GM23338 (cell line): ENCODE results near the gene SLC22A5. TPM values are rescaled to one million over a fixed set of nuclear protein-coding genes. Genes with fewer than 3 reads are reported as not detected.

Experiments
- ATAC-seq: fragments of 200-7000 bp; cut with Tn5 transposase; 3 replicates; pipeline ENCODE4 v1.9.1; 2020
- DNase-seq: peaks from one replicate; pipeline ENCODE4 v3.0.0-alpha.2; 2015; ENCODE audit warnings: low spot score
- H2AFZ ChIP-seq: fragments of 200-600 bp; sonication (generic); 2 replicates; pipeline ENCODE4 v1.8.0; 2016; ENCODE audit warnings: antibody characterized with exemption, mild to moderate bottlenecking, moderate library complexity
- H3F3A ChIP-seq: fragments of 200-600 bp; sonication (generic); replicated peaks from 2 replicates; pipeline ENCODE4 v1.8.0; 2017; ENCODE audit warnings: antibody characterized with exemption, mixed run types, low read depth
- H3K27ac ChIP-seq: fragments of 200-600 bp; sonication (generic); 2 replicates; pipeline ENCODE4 v1.6.1; 2016; ENCODE audit warnings: low read depth
- H3K27me3 ChIP-seq: fragments of 200-600 bp; sonication (generic); 2 replicates; pipeline ENCODE4 v1.8.0; 2016; ENCODE audit warnings: mild to moderate bottlenecking, mixed run types, moderate library complexity; ENCODE audit not compliant: insufficient read depth
- H3K36me3 ChIP-seq: fragments of 200-600 bp; sonication (generic); 2 replicates; pipeline ENCODE4 v1.8.0; 2016; ENCODE audit warnings: mild to moderate bottlenecking; ENCODE audit not compliant: insufficient read depth
- H3K4me1 ChIP-seq: fragments of 200-600 bp; sonication (generic); 2 replicates; pipeline ENCODE4 v1.8.0; 2016; ENCODE audit warnings: mild to moderate bottlenecking, moderate library complexity; ENCODE audit not compliant: insufficient read depth
- H3K4me2 ChIP-seq: fragments of 200-600 bp; sonication (generic); 2 replicates; pipeline ENCODE4 v1.7.1; 2017; ENCODE audit warnings: mixed run types
- H3K4me3 ChIP-seq: fragments of 200-600 bp; sonication (generic); 2 replicates; pipeline ENCODE4 v1.6.1; 2016; ENCODE audit warnings: mixed run types
- H3K79me2 ChIP-seq: fragments of 200-600 bp; sonication (generic); replicated peaks from 2 replicates; pipeline ENCODE4 v1.8.0; 2017; ENCODE audit warnings: mild to moderate bottlenecking; ENCODE audit not compliant: insufficient read depth
- H3K9me2 ChIP-seq: fragments of 200-600 bp; sonication (generic); 2 replicates; pipeline ENCODE4 v1.8.0; 2017; ENCODE audit not compliant: insufficient read depth
- H4K20me1 ChIP-seq: fragments of 200-600 bp; sonication (generic); replicated peaks from 2 replicates; pipeline ENCODE4 v1.8.0; 2017; ENCODE audit warnings: mild to moderate bottlenecking; ENCODE audit not compliant: insufficient read depth
- H3K27ac Mint-ChIP-seq: 2 replicates; pipeline ENCODE4 v1.8.0; 2020; ENCODE audit warnings: inconsistent platforms, mild to moderate bottlenecking, moderate library complexity, mixed read lengths
- H3K27me3 Mint-ChIP-seq: 3 replicates; pipeline ENCODE4 v1.8.0; 2022; ENCODE audit warnings: low read depth, mild to moderate bottlenecking, moderate library complexity, mixed read lengths, inconsistent platforms; ENCODE audit not compliant: insufficient read depth, poor library complexity
- H3K36me3 Mint-ChIP-seq: 3 replicates; pipeline ENCODE4 v1.8.0; 2021; ENCODE audit warnings: low read depth, mild to moderate bottlenecking, inconsistent platforms, moderate library complexity, mixed read lengths
- H3K4me1 Mint-ChIP-seq: 3 replicates; pipeline ENCODE4 v1.8.0; 2020; ENCODE audit warnings: mild to moderate bottlenecking, inconsistent platforms, mixed read lengths
- H3K4me3 Mint-ChIP-seq: 3 replicates; pipeline ENCODE4 v1.8.0; 2021; ENCODE audit warnings: moderate library complexity, mild to moderate bottlenecking, inconsistent platforms, mixed read lengths
- H3K9me3 Mint-ChIP-seq: 3 replicates; pipeline ENCODE4 v1.8.0; 2020; ENCODE audit warnings: moderate library complexity, mild to moderate bottlenecking, inconsistent platforms, mixed read lengths
- CREB1 ChIP-seq: fragments of 250-450 bp; sonication (Bioruptor Pico); IDR thresholded peaks from 2 replicates; pipeline ENCODE4 v1.5.0; 2020; ENCODE audit warnings: low read depth, mild to moderate bottlenecking, moderate library complexity
- EZH2 ChIP-seq: fragments of 200-600 bp; sonication (generic); IDR thresholded peaks from one replicate; pipeline ENCODE4 v1.8.0; 2017; ENCODE audit warnings: antibody characterized with exemption, mild to moderate bottlenecking, low read depth; ENCODE audit not compliant: unreplicated experiment
- EZH2phosphoT487 ChIP-seq: fragments of 200-600 bp; sonication (generic); IDR thresholded peaks from one replicate; pipeline ENCODE4 v1.8.1; 2018; ENCODE audit warnings: antibody characterized with exemption; ENCODE audit not compliant: unreplicated experiment
- NANOG ChIP-seq: IDR thresholded peaks from 2 replicates; pipeline ENCODE4 v1.6.1; 2016; ENCODE audit warnings: antibody characterized with exemption, borderline replicate concordance
- ZNF114 ChIP-seq: fragments of 250-450 bp; sonication (Bioruptor Pico); IDR thresholded peaks from 2 replicates; pipeline ENCODE4 v1.5.0; 2020; ENCODE audit warnings: mild to moderate bottlenecking, moderate library complexity
- ZNF331 ChIP-seq: fragments of 250-450 bp; sonication (Bioruptor Pico); IDR thresholded peaks from 2 replicates; pipeline ENCODE4 v1.5.0; 2020; ENCODE audit warnings: low read depth, mild to moderate bottlenecking, moderate library complexity
- polyA plus RNA-seq: library from polyadenylated mRNA; unstranded; fragments of >200 nt; fragmentation: Nextera tagmentation; extraction: Ambion mirVana; gene quantifications from 2 replicates; pipeline ENCODE4 v1.2.1, GENCODE V29; 2016
- total RNA-seq: library from RNA; depleted of rRNA; stranded (reverse); fragments of >200 nt; shearing (Covaris generic); gene quantifications from 2 replicates; pipeline ENCODE4 v1.2.3, GENCODE V29; 2014
- TF ChIP-seq, protein P1 (sequence below): IDR thresholded peaks from one replicate; pipeline ENCODE4 v1.6.1; 2018; ENCODE audit warnings: antibody characterized with exemption; ENCODE audit not compliant: unreplicated experiment
- TF ChIP-seq, protein P2 (sequence below): fragments of 250-450 bp; sonication (Bioruptor Pico); IDR thresholded peaks from 2 replicates; pipeline ENCODE4 v1.5.0; 2020; ENCODE audit warnings: mild to moderate bottlenecking, moderate library complexity
- TF ChIP-seq, protein P3 (sequence below): IDR thresholded peaks from 2 replicates; pipeline ENCODE4 v1.6.1; 2016; ENCODE audit warnings: antibody characterized with exemption

Gene SLC22A5
- total and polyA plus RNA-seq, 2 experiments from 2014 or later = 1.9 to 2.4 TPM

DNA sequence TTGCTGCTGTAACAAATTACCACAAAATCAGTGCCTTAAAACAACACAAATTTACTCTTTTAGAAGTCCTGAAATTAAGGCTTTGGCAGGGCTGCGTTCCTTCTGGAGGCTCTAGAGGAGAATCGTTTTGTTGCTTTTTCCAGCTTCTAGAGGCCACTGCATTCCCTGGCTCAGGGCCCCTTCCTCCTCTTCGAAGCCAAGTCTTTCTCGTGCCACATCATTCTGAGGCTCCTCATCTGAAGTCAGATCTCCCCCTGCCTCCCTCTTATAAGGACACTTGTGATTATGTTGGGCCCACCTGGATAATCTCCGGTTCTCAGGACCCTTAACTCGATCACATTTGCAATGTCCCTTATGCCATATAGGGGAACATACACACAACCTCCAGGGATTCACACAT lies 48.0 kb downstream of the SLC22A5 start:
- peaks cover 14% of the 10 kb centered on the region for H3K4me1 Mint-ChIP-seq
- DNase-seq (no peak), ATAC-seq (no peak)
- Histone ChIP-seq H3K4me1 (no peaks in the 10 kb centered on the region; the same call in 1 of the 2 replicates), H3K27ac (no peak overlapping the region), H3K9me2 (no peaks in the 10 kb centered on the region), H4K20me1 (no peaks in the 10 kb centered on the region), H3K4me3 (no peak overlapping the region), H3F3A (no peaks in the 10 kb centered on the region), H2AFZ (no peak overlapping the region), H3K36me3 (no peaks in the 10 kb centered on the region), H3K79me2 (no peaks in the 10 kb centered on the region), H3K4me2 (no peak overlapping the region), H3K27me3 (no peaks in the 10 kb centered on the region)
- H3K27me3 Mint-ChIP-seq = peaks cover 4% of the 10 kb centered on the region
- H3K27ac Mint-ChIP-seq = no peak overlapping the region
- H3K9me3 Mint-ChIP-seq = no peaks in the 10 kb centered on the region
- H3K36me3 Mint-ChIP-seq = no peaks in the 10 kb centered on the region
- no peak overlapping the region for H3K4me3 Mint-ChIP-seq
- TF ChIP-seq ZNF114 (CRISPR knock-in tag) (no peak), CREB1 (CRISPR knock-in tag) (no peak), ZNF331 (CRISPR knock-in tag) (no peak), EZH2 (no peak), EZH2phosphoT487 (no peak), NANOG (no peak)
- TF ChIP-seq, protein P1, sequence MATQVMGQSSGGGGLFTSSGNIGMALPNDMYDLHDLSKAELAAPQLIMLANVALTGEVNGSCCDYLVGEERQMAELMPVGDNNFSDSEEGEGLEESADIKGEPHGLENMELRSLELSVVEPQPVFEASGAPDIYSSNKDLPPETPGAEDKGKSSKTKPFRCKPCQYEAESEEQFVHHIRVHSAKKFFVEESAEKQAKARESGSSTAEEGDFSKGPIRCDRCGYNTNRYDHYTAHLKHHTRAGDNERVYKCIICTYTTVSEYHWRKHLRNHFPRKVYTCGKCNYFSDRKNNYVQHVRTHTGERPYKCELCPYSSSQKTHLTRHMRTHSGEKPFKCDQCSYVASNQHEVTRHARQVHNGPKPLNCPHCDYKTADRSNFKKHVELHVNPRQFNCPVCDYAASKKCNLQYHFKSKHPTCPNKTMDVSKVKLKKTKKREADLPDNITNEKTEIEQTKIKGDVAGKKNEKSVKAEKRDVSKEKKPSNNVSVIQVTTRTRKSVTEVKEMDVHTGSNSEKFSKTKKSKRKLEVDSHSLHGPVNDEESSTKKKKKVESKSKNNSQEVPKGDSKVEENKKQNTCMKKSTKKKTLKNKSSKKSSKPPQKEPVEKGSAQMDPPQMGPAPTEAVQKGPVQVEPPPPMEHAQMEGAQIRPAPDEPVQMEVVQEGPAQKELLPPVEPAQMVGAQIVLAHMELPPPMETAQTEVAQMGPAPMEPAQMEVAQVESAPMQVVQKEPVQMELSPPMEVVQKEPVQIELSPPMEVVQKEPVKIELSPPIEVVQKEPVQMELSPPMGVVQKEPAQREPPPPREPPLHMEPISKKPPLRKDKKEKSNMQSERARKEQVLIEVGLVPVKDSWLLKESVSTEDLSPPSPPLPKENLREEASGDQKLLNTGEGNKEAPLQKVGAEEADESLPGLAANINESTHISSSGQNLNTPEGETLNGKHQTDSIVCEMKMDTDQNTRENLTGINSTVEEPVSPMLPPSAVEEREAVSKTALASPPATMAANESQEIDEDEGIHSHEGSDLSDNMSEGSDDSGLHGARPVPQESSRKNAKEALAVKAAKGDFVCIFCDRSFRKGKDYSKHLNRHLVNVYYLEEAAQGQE = no peak
- TF ChIP-seq, protein P2, sequence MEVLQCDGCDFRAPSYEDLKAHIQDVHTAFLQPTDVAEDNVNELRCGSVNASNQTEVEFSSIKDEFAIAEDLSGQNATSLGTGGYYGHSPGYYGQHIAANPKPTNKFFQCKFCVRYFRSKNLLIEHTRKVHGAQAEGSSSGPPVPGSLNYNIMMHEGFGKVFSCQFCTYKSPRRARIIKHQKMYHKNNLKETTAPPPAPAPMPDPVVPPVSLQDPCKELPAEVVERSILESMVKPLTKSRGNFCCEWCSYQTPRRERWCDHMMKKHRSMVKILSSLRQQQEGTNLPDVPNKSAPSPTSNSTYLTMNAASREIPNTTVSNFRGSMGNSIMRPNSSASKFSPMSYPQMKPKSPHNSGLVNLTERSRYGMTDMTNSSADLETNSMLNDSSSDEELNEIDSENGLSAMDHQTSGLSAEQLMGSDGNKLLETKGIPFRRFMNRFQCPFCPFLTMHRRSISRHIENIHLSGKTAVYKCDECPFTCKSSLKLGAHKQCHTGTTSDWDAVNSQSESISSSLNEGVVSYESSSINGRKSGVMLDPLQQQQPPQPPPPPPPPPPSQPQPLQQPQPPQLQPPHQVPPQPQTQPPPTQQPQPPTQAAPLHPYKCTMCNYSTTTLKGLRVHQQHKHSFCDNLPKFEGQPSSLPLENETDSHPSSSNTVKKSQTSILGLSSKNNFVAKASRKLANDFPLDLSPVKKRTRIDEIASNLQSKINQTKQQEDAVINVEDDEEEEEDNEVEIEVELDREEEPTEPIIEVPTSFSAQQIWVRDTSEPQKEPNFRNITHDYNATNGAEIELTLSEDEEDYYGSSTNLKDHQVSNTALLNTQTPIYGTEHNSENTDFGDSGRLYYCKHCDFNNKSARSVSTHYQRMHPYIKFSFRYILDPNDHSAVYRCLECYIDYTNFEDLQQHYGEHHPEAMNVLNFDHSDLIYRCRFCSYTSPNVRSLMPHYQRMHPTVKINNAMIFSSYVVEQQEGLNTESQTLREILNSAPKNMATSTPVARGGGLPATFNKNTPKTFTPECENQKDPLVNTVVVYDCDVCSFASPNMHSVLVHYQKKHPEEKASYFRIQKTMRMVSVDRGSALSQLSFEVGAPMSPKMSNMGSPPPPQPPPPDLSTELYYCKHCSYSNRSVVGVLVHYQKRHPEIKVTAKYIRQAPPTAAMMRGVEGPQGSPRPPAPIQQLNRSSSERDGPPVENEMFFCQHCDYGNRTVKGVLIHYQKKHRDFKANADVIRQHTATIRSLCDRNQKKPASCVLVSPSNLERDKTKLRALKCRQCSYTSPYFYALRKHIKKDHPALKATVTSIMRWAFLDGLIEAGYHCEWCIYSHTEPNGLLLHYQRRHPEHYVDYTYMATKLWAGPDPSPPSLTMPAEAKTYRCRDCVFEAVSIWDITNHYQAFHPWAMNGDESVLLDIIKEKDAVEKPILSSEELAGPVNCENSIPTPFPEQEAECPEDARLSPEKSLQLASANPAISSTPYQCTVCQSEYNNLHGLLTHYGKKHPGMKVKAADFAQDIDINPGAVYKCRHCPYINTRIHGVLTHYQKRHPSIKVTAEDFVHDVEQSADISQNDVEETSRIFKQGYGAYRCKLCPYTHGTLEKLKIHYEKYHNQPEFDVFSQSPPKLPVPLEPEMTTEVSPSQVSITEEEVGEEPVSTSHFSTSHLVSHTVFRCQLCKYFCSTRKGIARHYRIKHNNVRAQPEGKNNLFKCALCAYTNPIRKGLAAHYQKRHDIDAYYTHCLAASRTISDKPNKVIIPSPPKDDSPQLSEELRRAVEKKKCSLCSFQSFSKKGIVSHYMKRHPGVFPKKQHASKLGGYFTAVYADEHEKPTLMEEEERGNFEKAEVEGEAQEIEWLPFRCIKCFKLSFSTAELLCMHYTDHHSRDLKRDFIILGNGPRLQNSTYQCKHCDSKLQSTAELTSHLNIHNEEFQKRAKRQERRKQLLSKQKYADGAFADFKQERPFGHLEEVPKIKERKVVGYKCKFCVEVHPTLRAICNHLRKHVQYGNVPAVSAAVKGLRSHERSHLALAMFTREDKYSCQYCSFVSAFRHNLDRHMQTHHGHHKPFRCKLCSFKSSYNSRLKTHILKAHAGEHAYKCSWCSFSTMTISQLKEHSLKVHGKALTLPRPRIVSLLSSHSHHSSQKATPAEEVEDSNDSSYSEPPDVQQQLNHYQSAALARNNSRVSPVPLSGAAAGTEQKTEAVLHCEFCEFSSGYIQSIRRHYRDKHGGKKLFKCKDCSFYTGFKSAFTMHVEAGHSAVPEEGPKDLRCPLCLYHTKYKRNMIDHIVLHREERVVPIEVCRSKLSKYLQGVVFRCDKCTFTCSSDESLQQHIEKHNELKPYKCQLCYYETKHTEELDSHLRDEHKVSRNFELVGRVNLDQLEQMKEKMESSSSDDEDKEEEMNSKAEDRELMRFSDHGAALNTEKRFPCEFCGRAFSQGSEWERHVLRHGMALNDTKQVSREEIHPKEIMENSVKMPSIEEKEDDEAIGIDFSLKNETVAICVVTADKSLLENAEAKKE = no peak
- TF ChIP-seq, protein P3, sequence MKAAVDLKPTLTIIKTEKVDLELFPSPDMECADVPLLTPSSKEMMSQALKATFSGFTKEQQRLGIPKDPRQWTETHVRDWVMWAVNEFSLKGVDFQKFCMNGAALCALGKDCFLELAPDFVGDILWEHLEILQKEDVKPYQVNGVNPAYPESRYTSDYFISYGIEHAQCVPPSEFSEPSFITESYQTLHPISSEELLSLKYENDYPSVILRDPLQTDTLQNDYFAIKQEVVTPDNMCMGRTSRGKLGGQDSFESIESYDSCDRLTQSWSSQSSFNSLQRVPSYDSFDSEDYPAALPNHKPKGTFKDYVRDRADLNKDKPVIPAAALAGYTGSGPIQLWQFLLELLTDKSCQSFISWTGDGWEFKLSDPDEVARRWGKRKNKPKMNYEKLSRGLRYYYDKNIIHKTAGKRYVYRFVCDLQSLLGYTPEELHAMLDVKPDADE = no peak
